ENCODE results near the gene FGFRL1. TPM values are rescaled to one million over a fixed set of nuclear protein-coding genes. Genes with fewer than 3 reads are reported as not detected.

Gene FGFRL1
- total and polyA plus RNA-seq, 10 donors, result 1.4 to 20.6 (median 9.5) TPM

GRCh38 chr4:982291-982690, 29.1 kb upstream of the FGFRL1 start:
- WGBS, 5 donors, result 85 to 93% (median 90%) methylated on average over 8 to 17 of the region's 17 CpGs
- DNase-seq, result no peak
- no peak for TF ChIP-seq POLR2AphosphoS5 (IDR thresholded peaks at IDR 0.05)
- TF ChIP-seq POLR2A (IDR thresholded peaks at IDR 0.05), result no peak
- TF ChIP-seq CTCF (IDR thresholded peaks at IDR 0.05 in 8 of 11, conservative IDR thresholded peaks at IDR 0.05 in 3 of 11), result no peak

DNA sequence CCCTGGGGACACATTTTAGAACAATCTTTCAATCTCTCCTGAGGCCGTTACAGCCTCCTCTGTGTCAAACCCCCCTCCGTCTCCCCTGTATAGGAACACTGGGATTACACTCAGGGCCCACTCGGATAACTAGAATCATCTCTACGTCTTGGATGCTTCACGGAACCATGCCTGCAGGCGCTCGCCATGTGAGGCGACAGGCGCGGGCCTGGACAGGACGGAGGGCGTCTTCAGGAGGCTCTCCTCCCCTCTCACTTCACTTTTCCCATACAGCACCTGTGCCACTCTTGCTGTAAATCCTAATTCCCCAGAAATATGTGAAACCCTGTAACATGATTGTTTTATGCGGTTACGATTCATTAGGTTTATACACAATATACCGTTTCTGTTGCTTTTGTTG, 28.6 kb upstream of the FGFRL1 start:
- H3K4me1 ChIP-seq, result peaks cover 17 to 55% (median 38%) of the 10 kb centered on the region in 6 donors
- H3K27ac ChIP-seq, result no peak overlapping the region
- intact Hi-C loops (cut with DNase I; ENCODE audit: low total_unique reads), result loop anchor here (10.0 kb wide), 1 partner anchor 218 kb away; no protein-coding TSS in a partner anchor
- 93 to 98% (median 96%) methylated on average over 15 of the region's 15 CpGs for WGBS, 5 donors
- H3K27me3 ChIP-seq (replicated peaks in 1 of 7), result no peaks in the 10 kb centered on the region
- DNase-seq, result no peak
- no peak for TF ChIP-seq POLR2A (IDR thresholded peaks at IDR 0.05)
- no peak for TF ChIP-seq POLR2AphosphoS5 (IDR thresholded peaks at IDR 0.05)
- no peak for TF ChIP-seq CTCF (IDR thresholded peaks at IDR 0.05 in 8 of 11, conservative IDR thresholded peaks at IDR 0.05 in 3 of 11)
- no peak overlapping the region for H3K4me3 ChIP-seq
- H3K9me3 ChIP-seq, result no peaks in the 10 kb centered on the region
- no peaks in the 10 kb centered on the region for H3K36me3 ChIP-seq

More at GRCh38 chr4:982291-982690, 29.1 kb upstream of the FGFRL1 start:
- Histone ChIP-seq H3K4me3 (no peak overlapping the region), H3K27ac (no peak overlapping the region), H3K36me3 (no peaks in the 10 kb centered on the region), H3K27me3 (replicated peaks in 1 of 7) (no peaks in the 10 kb centered on the region), H3K4me1 (peaks cover 12 to 50% (median 33%) of the 10 kb centered on the region in 6 donors), H3K9me3 (no peaks in the 10 kb centered on the region)
- intact Hi-C loops (cut with DNase I; ENCODE audit: low total_unique reads), result loop anchor here (10.0 kb wide), 1 partner anchor 217 kb away; no protein-coding TSS in a partner anchor

DNA sequence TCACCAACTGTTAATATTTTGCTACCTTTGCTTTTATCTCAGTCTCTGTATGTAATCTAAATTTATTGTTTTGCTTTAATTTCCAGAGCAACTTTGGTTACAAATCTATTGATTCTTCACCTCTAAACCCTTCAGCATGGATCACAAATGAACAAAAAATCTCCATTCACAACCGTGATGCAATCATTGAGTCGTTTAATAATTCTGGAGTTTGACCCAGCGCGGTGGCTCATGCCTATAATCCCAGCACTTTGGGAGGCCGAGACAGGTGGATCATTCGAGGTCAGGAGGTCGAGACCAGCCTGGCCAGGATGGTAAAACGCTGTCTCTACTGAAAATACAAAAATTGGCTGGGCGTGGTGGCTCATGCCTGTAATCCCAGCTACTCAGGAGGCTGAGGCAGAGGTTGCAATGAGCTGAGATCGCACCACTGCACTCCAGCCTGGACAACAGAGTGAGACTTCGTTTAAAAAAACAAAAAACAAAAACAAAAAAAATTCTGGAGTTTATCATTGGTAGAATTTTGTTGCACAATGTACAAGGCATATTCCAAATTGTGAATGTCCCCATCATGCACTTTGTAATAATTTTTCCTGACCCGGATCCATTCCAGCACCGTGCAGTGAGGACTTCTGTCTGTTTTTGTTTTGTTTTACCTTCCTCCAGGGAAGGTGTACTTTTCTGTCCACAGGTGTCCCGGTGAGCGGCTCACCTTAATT, 26.9 kb upstream of the FGFRL1 start:
- WGBS, 5 donors, result 78 to 86% (median 82%) methylated on average over 15 of the region's 15 CpGs
- H3K4me1 ChIP-seq, result peaks cover 21 to 51% (median 38%) of the 10 kb centered on the region in 6 donors
- peak overlapping the region in 4 of 8 donors; percentile 5 to 57 (median 16) for H3K4me3 ChIP-seq
- TF ChIP-seq CTCF (IDR thresholded peaks at IDR 0.05 in 8 of 11, conservative IDR thresholded peaks at IDR 0.05 in 3 of 11), result no peak
- DNase-seq, result no peak
- intact Hi-C loops (cut with DNase I; ENCODE audit: low total_unique reads), result loop anchor here (10.0 kb wide), 1 partner anchor 220 kb away; no protein-coding TSS in a partner anchor
- H3K27ac ChIP-seq, result peak overlapping the region in 3 of 8 donors; percentile 10 to 62 (median 47)
- H3K27me3 ChIP-seq (replicated peaks in 1 of 7), result no peaks in the 10 kb centered on the region
- peaks cover 0 to 6% (median 2%) of the 10 kb centered on the region in 6 donors for H3K36me3 ChIP-seq
- H3K9me3 ChIP-seq, result no peaks in the 10 kb centered on the region

DNA sequence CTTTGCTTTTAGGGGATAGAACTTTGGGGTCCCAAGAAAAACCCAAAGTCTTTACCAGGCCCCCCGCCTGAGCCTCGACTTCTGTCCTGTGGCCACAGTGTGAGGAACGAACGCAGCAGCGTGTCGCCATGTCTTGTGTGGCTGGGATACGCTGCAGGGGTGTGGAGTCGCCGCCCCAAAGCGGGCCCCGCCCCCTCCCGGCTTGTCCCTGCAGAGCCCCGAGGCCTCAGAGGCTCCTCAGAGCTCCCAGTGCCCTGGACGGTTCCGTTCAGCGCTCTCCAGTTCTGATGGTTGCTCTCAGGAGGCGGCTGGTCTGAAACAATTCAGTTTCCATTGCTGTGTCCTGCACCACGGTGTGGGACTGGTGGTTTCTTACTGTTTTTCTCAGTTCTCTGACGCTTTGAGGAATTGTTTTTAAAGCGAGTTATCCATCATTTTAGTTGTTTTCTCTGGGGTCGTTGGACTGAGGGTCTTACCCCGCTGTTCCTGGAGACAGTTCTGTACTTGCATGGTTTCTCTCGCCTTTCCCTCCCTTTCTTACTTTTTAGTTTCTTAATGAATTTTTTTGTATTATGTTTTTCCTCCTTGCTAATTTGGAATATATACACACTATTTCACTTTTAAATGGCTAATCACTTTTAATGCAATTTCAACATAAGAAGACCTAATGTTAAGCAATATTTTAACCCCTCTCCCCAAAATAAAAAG, 26.1 kb upstream of the FGFRL1 start:
- peak in 2 of 11 experiments; percentile 14 to 19 for TF ChIP-seq CTCF (IDR thresholded peaks at IDR 0.05 in 8 of 11, conservative IDR thresholded peaks at IDR 0.05 in 3 of 11)
- TF ChIP-seq POLR2A (IDR thresholded peaks at IDR 0.05), result no peak
- TF ChIP-seq POLR2AphosphoS5 (IDR thresholded peaks at IDR 0.05), result peak; percentile 48 to 70 (median 69)
- peaks cover 0 to 14% (median 8%) of the 10 kb centered on the region in 6 donors for H3K36me3 ChIP-seq
- peaks cover 21 to 44% (median 36%) of the 10 kb centered on the region in 6 donors for H3K4me1 ChIP-seq
- H3K27ac ChIP-seq, result peak overlapping the region in 3 of 8 donors; percentile 10 to 62 (median 47)
- H3K27me3 ChIP-seq (replicated peaks in 1 of 7), result no peaks in the 10 kb centered on the region
- no peaks in the 10 kb centered on the region for H3K9me3 ChIP-seq
- 38 to 51% (median 45%) methylated on average over 22 to 23 of the region's 23 CpGs for WGBS, 5 donors
- DNase-seq, result peak; percentile 93
- intact Hi-C loops (cut with DNase I; ENCODE audit: low total_unique reads), result loop anchor here (10.0 kb wide), 1 partner anchor 220 kb away; no protein-coding TSS in a partner anchor
- peak overlapping the region in 5 of 8 donors; percentile 3 to 57 (median 15) for H3K4me3 ChIP-seq

Measured in spleen (tissue), 11 donors.